ENCODE results near the gene LSM11.
"Not testable (repeated sequence)": the region's sequence is repeated elsewhere in the genome, so short reads cannot be mapped to it uniquely, and the experiment has no call there.

GRCh38 chr5:157726607-157727006 lies 16.9 kb upstream of the LSM11 start:
- TF ChIP-seq CTCF, POLR2A (IDR thresholded peaks at IDR 0.05): not testable (repeated sequence)
